GM13977 (cell line): ENCODE measurements around the gene EIF4E1B.

ENCODE experiments used
- DNase-seq: peaks from one replicate; pipeline ENCODE4 v3.0.0; 2012; ENCODE audit warnings: low spot score
- in situ Hi-C: fragments of 300-500 bp; cut with MboI; formaldehyde crosslinking; loops from one replicate; pipeline ENCODE4 v1.12.0; 2022; ENCODE audit warnings: low sequenced_read_pairs, low pct_unique_long_range_greater_than_20kb, mixed read lengths, inconsistent platforms; ENCODE audit not compliant: unreplicated experiment
- TF ChIP-seq, protein P1 (sequence below): IDR thresholded peaks from 2 replicates; pipeline ENCODE4 v1.5.1; 2012; ENCODE audit warnings: mild to moderate bottlenecking, control low read depth; ENCODE audit not compliant: insufficient read depth; ENCODE audit errors: extremely low read depth, missing control alignments

Gene EIF4E1B

DNA sequence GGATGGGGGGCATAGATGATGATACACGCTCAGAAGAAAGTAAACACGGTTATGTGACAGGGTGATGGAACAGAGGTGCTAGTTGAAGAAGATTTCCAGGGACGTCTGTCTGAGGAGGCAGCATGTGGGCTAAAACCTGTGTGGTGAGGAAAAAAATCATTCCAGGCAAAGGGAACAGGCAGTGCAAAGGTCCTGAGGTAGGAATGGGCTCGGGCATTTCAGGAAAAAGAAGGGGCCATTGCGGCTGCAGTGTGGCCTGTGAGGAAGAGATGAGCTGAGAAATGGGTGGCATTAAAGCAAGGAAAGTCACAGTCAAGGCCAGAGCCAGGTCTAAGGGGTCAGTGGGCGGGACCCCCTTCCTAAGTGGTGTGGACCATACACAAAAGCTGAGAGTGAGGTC, 35.0 kb downstream of the EIF4E1B start:
- TF ChIP-seq, protein P1, sequence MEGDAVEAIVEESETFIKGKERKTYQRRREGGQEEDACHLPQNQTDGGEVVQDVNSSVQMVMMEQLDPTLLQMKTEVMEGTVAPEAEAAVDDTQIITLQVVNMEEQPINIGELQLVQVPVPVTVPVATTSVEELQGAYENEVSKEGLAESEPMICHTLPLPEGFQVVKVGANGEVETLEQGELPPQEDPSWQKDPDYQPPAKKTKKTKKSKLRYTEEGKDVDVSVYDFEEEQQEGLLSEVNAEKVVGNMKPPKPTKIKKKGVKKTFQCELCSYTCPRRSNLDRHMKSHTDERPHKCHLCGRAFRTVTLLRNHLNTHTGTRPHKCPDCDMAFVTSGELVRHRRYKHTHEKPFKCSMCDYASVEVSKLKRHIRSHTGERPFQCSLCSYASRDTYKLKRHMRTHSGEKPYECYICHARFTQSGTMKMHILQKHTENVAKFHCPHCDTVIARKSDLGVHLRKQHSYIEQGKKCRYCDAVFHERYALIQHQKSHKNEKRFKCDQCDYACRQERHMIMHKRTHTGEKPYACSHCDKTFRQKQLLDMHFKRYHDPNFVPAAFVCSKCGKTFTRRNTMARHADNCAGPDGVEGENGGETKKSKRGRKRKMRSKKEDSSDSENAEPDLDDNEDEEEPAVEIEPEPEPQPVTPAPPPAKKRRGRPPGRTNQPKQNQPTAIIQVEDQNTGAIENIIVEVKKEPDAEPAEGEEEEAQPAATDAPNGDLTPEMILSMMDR = no peak
- no peak for DNase-seq
- in situ Hi-C loops = loop anchor here (10.0 to 25.0 kb wide), 2 partner anchors 289 to 447 kb away; no protein-coding TSS in a partner anchor

DNA sequence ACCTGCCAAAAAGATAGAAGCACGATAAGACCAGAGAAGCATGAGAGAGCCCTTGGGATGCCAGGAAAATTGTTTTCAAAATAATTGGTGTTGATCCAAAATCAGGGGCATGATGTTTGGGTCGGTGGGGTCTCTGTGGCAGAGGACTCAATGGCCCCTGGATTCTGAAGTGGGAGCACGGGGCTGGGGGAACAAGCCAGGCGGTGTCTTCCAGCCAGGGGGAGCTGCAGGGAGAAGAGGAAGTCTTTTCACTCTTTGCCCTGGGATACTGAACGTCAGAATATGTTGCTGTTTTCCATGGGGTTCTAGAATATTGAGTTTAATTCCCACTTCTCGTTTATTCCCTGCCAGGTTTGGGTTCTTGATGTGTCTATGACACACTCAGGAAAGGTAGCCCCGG, 37.2 kb downstream of the EIF4E1B start:
- DNase-seq = no peak
- in situ Hi-C loops = loop anchor here (10.0 to 25.0 kb wide), 2 partner anchors 287 to 445 kb away; no protein-coding TSS in a partner anchor

DNA sequence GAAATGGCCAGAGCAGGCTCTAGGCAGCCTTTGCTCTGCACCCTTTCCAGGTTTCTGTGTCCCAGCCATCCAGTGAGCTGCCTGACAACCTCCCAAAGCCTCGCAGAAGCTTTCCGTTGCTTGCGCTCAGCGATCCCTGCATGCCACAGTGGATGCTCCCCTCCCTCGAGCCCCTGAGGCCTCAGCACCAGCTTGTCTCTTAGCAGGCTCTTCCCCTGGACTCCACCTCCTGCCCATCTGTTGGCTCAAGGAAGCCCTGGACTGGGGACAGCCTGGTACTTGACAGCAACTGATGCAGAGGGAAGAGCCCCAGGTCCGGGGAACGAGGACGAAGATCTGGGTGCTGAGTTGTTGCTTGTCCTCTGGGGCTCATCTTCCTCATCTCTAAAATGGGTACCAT, 40.0 kb downstream of the EIF4E1B start:
- DNase-seq = no peak
- TF ChIP-seq, protein P1 = no peak
- in situ Hi-C loops = loop anchor here (25.0 kb wide), 1 partner anchor 442 kb away; no protein-coding TSS in a partner anchor

More for the DNA sequence above, 37.2 kb downstream of the EIF4E1B start:
- TF ChIP-seq, protein P1 = no peak

DNA sequence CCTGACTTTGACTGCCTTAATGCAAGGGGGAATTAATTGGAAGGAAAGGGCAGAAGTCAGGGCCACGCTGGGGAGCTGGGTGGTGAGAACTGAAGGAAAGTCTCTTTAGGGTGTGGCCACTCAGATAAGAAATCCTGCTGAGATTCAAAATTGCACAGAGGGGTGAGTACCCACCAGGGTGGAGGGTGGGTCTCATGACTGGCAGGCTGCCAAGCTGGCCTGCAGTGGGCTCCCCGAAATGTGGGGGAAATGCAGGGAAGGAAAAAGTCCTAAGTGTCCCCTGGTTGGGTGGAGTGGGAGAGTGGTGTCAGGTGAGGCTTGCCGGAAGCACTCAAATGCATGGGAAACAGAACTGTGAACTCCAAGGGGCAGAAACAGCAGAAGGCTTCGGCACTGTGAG, 40.9 kb downstream of the EIF4E1B start:
- DNase-seq = no peak
- in situ Hi-C loops = loop anchor here (25.0 kb wide), 1 partner anchor 441 kb away; no protein-coding TSS in a partner anchor
- TF ChIP-seq, protein P1 = no peak

DNA sequence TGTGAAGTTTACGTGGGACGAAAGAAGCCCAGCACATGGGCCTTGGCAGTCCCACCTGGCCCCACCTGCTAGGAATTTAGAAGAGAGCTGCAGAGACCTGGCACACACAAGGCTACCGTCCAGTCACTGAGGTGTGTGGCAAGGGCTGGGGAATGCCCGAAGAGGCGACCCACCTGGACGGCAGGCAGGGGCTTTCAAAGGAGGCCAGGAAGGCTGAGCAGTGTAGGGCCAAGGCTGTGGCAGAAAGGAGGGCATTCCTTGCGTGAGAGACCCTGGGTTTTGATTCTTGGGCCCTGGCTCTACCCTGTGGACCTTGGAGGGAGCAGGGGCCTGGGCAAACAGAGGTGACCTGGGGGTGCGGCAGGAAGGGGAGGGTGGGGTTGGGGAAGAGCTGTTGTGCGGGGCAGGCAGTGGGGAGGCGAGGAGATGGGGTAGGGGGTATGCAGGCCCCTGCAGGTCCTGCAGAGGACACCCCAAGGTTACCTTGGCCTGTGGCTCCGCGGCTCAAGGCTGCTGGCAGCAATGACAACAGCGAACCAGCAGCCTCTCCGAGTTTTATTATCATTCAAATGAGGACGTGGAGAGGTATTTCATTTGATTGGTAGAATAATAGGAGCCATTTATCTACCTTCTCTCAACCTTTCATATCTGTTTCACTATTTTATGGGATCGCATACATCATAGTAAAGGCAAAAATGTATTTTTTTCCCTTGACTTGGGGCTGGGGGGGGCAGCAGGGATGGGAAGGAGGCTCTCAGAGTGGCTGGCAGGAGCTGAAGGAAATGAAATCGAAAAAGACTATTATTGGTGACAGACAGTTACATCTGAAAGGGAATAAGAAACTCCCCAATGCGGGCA, 41.6 kb downstream of the EIF4E1B start:
- DNase-seq = no peak
- TF ChIP-seq, protein P1 = no peak
- in situ Hi-C loops = loop anchor here (25.0 kb wide), 1 partner anchor 440 kb away; no protein-coding TSS in a partner anchor

DNA sequence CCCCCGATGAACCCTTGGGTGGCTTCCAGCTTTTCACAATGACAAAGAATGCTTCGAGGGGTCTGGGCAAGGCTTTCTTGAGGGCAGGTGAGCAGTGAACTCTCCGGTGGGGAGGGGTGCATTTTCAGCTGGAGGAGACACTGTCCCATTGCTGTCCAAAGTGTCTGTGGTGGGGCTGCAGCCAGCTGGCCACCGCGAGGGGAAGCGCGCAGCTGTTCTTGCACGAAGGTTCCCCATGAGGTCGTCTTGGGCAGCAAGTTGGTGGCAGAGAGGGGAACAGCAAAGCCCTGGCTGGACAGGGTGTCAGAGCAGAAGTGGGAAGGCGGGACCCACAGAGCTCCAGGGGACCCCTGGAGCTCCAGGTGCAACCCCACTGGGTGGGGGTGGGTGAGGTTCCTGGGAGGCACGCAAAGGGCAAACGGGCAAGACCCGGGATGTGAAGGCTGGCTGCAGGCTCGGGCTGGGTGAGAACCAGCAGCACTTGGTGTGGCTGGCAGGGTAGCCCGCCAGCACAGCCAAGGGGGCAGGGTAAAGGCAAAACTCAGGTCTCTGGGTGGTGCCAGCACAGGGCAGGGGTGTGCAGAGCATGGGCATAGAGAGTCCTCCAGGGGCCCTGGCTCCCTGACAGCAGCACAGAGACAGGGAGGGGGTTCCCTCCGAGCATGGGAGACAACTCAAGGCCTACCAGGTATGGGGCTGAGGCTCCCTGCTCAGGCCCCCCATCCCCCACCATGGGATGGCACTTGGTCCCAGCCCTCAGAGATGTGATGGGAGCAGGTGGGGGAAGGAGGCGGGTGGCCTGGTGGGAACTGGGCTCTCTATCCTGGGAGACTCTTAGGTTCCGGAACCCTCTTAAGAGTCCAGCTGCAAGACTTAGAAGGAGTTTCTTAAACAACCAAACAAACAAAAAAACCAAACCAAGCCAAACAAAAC, 43.4 kb downstream of the EIF4E1B start:
- no peak for DNase-seq
- in situ Hi-C loops = loop anchor here (25.0 kb wide), 1 partner anchor 438 kb away; no protein-coding TSS in a partner anchor
- TF ChIP-seq, protein P1 = no peak
